Nephron (organoid): ENCODE results near the gene TRIM10.

Source experiments
- H3K27ac Mint-ChIP-seq, 3 experiments: 2 replicates each; pipeline ENCODE4 v1.8.0; 2020; ENCODE audit warnings: mixed read lengths in 3 of 3, mild to moderate bottlenecking in 2 of 3, moderate library complexity in 1 of 3
- H3K27me3 Mint-ChIP-seq: 2 replicates; pipeline ENCODE4 v1.8.0; 2021; ENCODE audit warnings: low read depth, mild to moderate bottlenecking, moderate library complexity, mixed read lengths
- H3K36me3 Mint-ChIP-seq: 2 replicates; pipeline ENCODE4 v1.8.0; 2020; ENCODE audit warnings: low read depth, mixed read lengths
- H3K4me1 Mint-ChIP-seq: 2 replicates; pipeline ENCODE4 v1.8.0; 2020; ENCODE audit warnings: mixed read lengths
- H3K4me3 Mint-ChIP-seq, 3 experiments: 2 replicates each; pipeline ENCODE4 v1.8.0; 2020; ENCODE audit warnings: mild to moderate bottlenecking in 3 of 3, mixed read lengths in 3 of 3, moderate library complexity in 2 of 3
- H3K9me3 Mint-ChIP-seq: 2 replicates; pipeline ENCODE4 v1.8.0; 2020; ENCODE audit warnings: mixed read lengths
- TF ChIP-seq, protein P1 (sequence below), 3 experiments: fragments of 200-600 bp; sonication (generic); IDR thresholded peaks; one replicate each; pipeline ENCODE4 v1.5.0; 2021; ENCODE audit warnings: antibody characterized with exemption in 3 of 3; ENCODE audit not compliant: unreplicated experiment in 3 of 3

TRIM10 gene

GRCh38 chr6:30194797-30195690 lies 34.0 kb upstream of the TRIM10 start:
- no peak overlapping the region for H3K4me3 Mint-ChIP-seq
- H3K27me3 Mint-ChIP-seq, result no peaks in the 10 kb centered on the region
- peaks cover 60% of the 10 kb centered on the region for H3K36me3 Mint-ChIP-seq
- TF ChIP-seq, protein P1, sequence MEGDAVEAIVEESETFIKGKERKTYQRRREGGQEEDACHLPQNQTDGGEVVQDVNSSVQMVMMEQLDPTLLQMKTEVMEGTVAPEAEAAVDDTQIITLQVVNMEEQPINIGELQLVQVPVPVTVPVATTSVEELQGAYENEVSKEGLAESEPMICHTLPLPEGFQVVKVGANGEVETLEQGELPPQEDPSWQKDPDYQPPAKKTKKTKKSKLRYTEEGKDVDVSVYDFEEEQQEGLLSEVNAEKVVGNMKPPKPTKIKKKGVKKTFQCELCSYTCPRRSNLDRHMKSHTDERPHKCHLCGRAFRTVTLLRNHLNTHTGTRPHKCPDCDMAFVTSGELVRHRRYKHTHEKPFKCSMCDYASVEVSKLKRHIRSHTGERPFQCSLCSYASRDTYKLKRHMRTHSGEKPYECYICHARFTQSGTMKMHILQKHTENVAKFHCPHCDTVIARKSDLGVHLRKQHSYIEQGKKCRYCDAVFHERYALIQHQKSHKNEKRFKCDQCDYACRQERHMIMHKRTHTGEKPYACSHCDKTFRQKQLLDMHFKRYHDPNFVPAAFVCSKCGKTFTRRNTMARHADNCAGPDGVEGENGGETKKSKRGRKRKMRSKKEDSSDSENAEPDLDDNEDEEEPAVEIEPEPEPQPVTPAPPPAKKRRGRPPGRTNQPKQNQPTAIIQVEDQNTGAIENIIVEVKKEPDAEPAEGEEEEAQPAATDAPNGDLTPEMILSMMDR (IDR thresholded peaks at IDR 0.05; ENCODE audit: unreplicated experiment in 3 of 3), result no peak
- no peaks in the 10 kb centered on the region for H3K9me3 Mint-ChIP-seq
- H3K4me1 Mint-ChIP-seq, result no peaks in the 10 kb centered on the region
- no peak overlapping the region for H3K27ac Mint-ChIP-seq

GRCh38 chr6:30192076-30192475 lies 31.1 kb upstream of the TRIM10 start:
- Mint-ChIP-seq H3K9me3 (no peaks in the 10 kb centered on the region), H3K4me3 (no peak overlapping the region), H3K36me3 (peaks cover 59% of the 10 kb centered on the region), H3K27ac (no peak overlapping the region), H3K4me1 (no peaks in the 10 kb centered on the region), H3K27me3 (no peaks in the 10 kb centered on the region)
- TF ChIP-seq, protein P1 (IDR thresholded peaks at IDR 0.05; ENCODE audit: unreplicated experiment in 3 of 3), result no peak

DNA sequence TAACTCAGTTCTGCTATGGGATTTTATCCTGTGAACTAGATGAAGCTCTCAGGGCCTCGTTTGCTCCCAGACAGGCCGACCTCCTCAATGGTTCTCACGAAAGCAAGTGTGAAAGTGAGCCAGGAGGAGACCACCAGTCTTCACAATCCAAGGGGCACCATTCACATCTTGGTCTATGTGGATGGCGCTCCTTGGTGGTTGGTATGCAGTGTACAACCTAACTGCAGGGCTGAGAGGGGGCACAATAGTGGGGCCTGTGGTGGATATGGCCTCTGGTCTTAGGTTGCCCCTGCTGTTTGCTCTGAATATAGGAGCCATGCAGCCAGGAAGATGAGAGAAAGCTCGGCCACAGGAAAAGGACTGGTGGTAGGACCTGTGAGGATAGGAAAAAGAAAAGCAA lies 27.5 kb upstream of the TRIM10 start:
- no peaks in the 10 kb centered on the region for H3K4me1 Mint-ChIP-seq
- no peaks in the 10 kb centered on the region for H3K27me3 Mint-ChIP-seq
- TF ChIP-seq, protein P1 (IDR thresholded peaks at IDR 0.05; ENCODE audit: unreplicated experiment in 3 of 3), result no peak
- H3K4me3 Mint-ChIP-seq, result no peak overlapping the region
- no peak overlapping the region for H3K27ac Mint-ChIP-seq
- H3K36me3 Mint-ChIP-seq, result peaks cover 65% of the 10 kb centered on the region
- H3K9me3 Mint-ChIP-seq, result no peaks in the 10 kb centered on the region

DNA sequence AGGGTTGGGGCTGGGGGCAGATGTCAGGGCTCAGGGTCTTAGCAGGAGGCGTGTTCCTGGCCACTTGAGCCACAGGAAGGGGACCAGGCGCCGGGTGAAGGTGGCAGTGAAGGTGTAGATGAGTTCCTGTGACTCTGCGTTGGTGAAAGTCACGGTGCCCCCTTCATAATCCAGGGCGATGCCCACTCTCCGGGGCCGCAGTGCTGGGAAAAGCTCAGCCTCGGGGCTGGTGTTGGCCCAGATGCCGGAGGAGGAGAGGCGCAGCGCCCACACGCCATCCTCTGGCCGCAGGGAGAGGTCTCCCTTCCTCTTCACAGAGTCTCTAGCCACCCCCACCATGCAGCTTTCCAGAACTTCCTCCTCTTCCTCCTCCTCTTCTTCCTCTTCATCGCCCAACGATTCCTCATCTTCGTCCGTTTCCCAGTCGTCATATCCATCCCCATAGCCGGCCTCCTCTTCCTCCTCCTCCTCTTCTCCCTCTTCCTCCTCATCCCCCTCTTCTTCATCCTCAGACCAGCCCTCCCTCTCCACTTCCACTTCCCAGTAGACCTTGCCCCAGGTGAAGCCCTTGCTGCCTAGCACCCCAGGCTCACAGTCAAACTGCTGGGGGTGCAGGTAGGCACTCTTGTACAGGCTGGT lies 25.0 kb upstream of the TRIM10 start:
- H3K27me3 Mint-ChIP-seq, result peaks cover under 1% of the 10 kb centered on the region

DNA sequence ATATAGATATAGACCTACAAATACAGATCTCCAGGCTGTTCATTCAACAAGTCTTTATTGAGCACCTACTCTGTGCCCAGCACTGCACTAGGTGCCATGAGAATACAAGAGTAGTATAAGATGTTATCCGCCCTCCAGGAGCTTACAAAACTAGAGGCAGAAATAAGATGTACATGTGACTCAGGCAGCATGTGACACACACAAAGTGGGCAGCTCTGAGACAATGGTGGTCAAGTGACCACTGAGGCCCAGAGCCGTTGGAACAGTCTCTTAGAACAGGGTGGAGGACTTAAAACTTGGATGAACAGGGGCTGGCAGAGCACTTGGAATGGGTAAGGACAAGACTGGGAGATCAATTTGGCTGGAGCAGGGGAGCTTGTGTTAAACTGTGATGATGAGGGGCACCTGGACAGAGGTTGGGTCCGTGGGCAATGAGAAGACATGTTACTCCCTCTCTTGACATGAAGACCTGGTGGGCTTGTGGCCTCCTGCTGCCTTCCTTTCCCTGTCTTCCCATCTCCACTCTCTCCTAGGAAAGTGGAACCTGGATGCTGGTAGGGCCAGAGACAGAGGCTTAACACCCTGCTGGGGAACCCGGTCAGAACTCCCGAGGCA lies 23.5 kb upstream of the TRIM10 start:
- H3K4me3 Mint-ChIP-seq, result no peak overlapping the region
- H3K27me3 Mint-ChIP-seq, result peaks cover 6% of the 10 kb centered on the region
- TF ChIP-seq, protein P1 (IDR thresholded peaks at IDR 0.05; ENCODE audit: unreplicated experiment in 3 of 3), result no peak
- no peaks in the 10 kb centered on the region for H3K4me1 Mint-ChIP-seq
- peaks cover 41% of the 10 kb centered on the region for H3K36me3 Mint-ChIP-seq
- H3K9me3 Mint-ChIP-seq, result peaks cover 16% of the 10 kb centered on the region
- no peak overlapping the region for H3K27ac Mint-ChIP-seq

More for the DNA sequence above, 25.0 kb upstream of the TRIM10 start:
- Mint-ChIP-seq H3K4me3 (no peak overlapping the region), H3K4me1 (no peaks in the 10 kb centered on the region), H3K36me3 (peaks cover 56% of the 10 kb centered on the region), H3K9me3 (peaks cover 8% of the 10 kb centered on the region), H3K27ac (no peak overlapping the region)
- TF ChIP-seq, protein P1 (IDR thresholded peaks at IDR 0.05; ENCODE audit: unreplicated experiment in 3 of 3), result no peak
